RWPE2 (cell line): ENCODE measurements around the gene FAM107B.

Source experiments
- ATAC-seq: fragments of 200-7000 bp; cut with Tn5 transposase; 3 replicates; pipeline ENCODE4 v1.9.1; 2021; ENCODE audit warnings: low read depth
- DNase-seq: peaks from one replicate; pipeline ENCODE4 v3.0.0-alpha.2; 2020; ENCODE audit warnings: low spot score
- H3K27ac ChIP-seq: fragments of 450-650 bp; 2 replicates; pipeline ENCODE4 v1.5.1; 2017; ENCODE audit warnings: mild to moderate bottlenecking; ENCODE audit not compliant: poor library complexity, severe bottlenecking
- H3K27me3 ChIP-seq: fragments of 250-450 bp; sonication (Bioruptor Pico); 2 replicates; pipeline ENCODE4 v1.5.1; 2021; ENCODE audit warnings: mild to moderate bottlenecking, moderate library complexity; ENCODE audit not compliant: insufficient read depth, poor library complexity, severe bottlenecking
- H3K36me3 ChIP-seq: fragments of 250-450 bp; sonication (Bioruptor Pico); 2 replicates; pipeline ENCODE4 v1.5.1; 2020; ENCODE audit warnings: low read depth, mild to moderate bottlenecking, moderate library complexity
- H3K4me1 ChIP-seq: fragments of 250-450 bp; sonication (Bioruptor Pico); 2 replicates; pipeline ENCODE4 v1.5.1; 2021; ENCODE audit warnings: mild to moderate bottlenecking, moderate library complexity; ENCODE audit not compliant: insufficient read depth, poor library complexity, severe bottlenecking
- H3K4me3 ChIP-seq: fragments of 250-450 bp; sonication (Bioruptor Pico); 2 replicates; pipeline ENCODE4 v1.5.1; 2021; ENCODE audit warnings: mild to moderate bottlenecking, moderate library complexity; ENCODE audit not compliant: severe bottlenecking
- H3K9me3 ChIP-seq: fragments of 250-450 bp; sonication (Bioruptor Pico); 2 replicates; pipeline ENCODE4 v1.5.1; 2021; ENCODE audit warnings: mild to moderate bottlenecking, moderate library complexity; ENCODE audit not compliant: severe bottlenecking
- CTCF ChIP-seq: fragments of 450-650 bp; IDR thresholded peaks from one replicate; pipeline ENCODE4 v1.5.1; 2017; ENCODE audit warnings: mild to moderate bottlenecking, moderate library complexity; ENCODE audit not compliant: poor library complexity, severe bottlenecking

FAM107B gene

GRCh38 chr10:14774797-14775196 is at the start of gene FAM107B:
TSS of gene FAM107B (minus strand) at chr10:14774897. CDS start at chr10:14774663, 234 bp downstream.
- ATAC-seq (no peak), DNase-seq (no peak)
- no peak within 1 kb of the TSS for H3K4me3 ChIP-seq
- no peak within 1 kb of the TSS for H3K27ac ChIP-seq
- H3K4me1 ChIP-seq: no peaks in the 10 kb centered on the region
- no peak for TF ChIP-seq CTCF
- no peaks in the 10 kb centered on the region for H3K36me3 ChIP-seq
- no peaks in the 10 kb centered on the region for H3K27me3 ChIP-seq
- no peaks in the 10 kb centered on the region for H3K9me3 ChIP-seq

GRCh38 chr10:14823966-14824365 is 49.3 kb upstream of the FAM107B start:
- H3K9me3 ChIP-seq: no peaks in the 10 kb centered on the region
- no peak overlapping the region for H3K4me3 ChIP-seq
- H3K4me1 ChIP-seq: peaks cover 12% of the 10 kb centered on the region
- ATAC-seq (no peak), DNase-seq (no peak)
- no peak overlapping the region for H3K27ac ChIP-seq
- no peaks in the 10 kb centered on the region for H3K27me3 ChIP-seq
- no peaks in the 10 kb centered on the region for H3K36me3 ChIP-seq
- TF ChIP-seq CTCF: no peak

GRCh38 chr10:14822879-14823755 is 48.4 kb upstream of the FAM107B start:
- DNase-seq (no peak), ATAC-seq (peak; percentile 57; the same call in 2 of the 3 replicates)
- Histone ChIP-seq H3K27ac (no peak overlapping the region), H3K36me3 (no peaks in the 10 kb centered on the region), H3K9me3 (no peaks in the 10 kb centered on the region), H3K4me3 (no peak overlapping the region), H3K4me1 (peaks cover 12% of the 10 kb centered on the region), H3K27me3 (no peaks in the 10 kb centered on the region)
- TF ChIP-seq CTCF: peak; percentile 91

GRCh38 chr10:14821635-14822375 is 47.1 kb upstream of the FAM107B start:
- no peak overlapping the region for H3K4me3 ChIP-seq
- no peaks in the 10 kb centered on the region for H3K27me3 ChIP-seq
- H3K27ac ChIP-seq: no peak overlapping the region
- no peaks in the 10 kb centered on the region for H3K9me3 ChIP-seq
- ATAC-seq (no peak), DNase-seq (no peak)
- TF ChIP-seq CTCF: no peak
- H3K4me1 ChIP-seq: peaks cover 12% of the 10 kb centered on the region
- no peaks in the 10 kb centered on the region for H3K36me3 ChIP-seq
